HFF-Myc (cell line): ENCODE measurements around the gene DMD.

Source experiments
- DNase-seq: peaks from one replicate; pipeline ENCODE4 v3.0.0-alpha.2; 2011; ENCODE audit warnings: low read depth; ENCODE audit errors: extremely low read depth
- H3K4me3 ChIP-seq: replicated peaks from 2 replicates; pipeline ENCODE4 v1.5.1; 2011; ENCODE audit warnings: low read depth, mild to moderate bottlenecking, control low read depth, low read length
- TF ChIP-seq, protein P1 (sequence below): IDR thresholded peaks from 2 replicates; pipeline ENCODE4 v1.5.1; 2012; ENCODE audit warnings: mild to moderate bottlenecking, low read depth, low read length, control low read depth; ENCODE audit errors: missing control alignments

The DMD gene

GRCh38 chrX:31136144-31136611 is 2075.2 kb downstream of the DMD start:
- DNase-seq, result no peak
- TF ChIP-seq, protein P1, sequence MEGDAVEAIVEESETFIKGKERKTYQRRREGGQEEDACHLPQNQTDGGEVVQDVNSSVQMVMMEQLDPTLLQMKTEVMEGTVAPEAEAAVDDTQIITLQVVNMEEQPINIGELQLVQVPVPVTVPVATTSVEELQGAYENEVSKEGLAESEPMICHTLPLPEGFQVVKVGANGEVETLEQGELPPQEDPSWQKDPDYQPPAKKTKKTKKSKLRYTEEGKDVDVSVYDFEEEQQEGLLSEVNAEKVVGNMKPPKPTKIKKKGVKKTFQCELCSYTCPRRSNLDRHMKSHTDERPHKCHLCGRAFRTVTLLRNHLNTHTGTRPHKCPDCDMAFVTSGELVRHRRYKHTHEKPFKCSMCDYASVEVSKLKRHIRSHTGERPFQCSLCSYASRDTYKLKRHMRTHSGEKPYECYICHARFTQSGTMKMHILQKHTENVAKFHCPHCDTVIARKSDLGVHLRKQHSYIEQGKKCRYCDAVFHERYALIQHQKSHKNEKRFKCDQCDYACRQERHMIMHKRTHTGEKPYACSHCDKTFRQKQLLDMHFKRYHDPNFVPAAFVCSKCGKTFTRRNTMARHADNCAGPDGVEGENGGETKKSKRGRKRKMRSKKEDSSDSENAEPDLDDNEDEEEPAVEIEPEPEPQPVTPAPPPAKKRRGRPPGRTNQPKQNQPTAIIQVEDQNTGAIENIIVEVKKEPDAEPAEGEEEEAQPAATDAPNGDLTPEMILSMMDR, result no peak
- no peak overlapping the region for H3K4me3 ChIP-seq

- no peak for DNase-seq
- no peak overlapping the region for H3K4me3 ChIP-seq
- TF ChIP-seq, protein P1, result no peak
Measured at GRCh38 chrX:31132821-31133241, 2078.5 kb downstream of the DMD start.

GRCh38 chrX:31130457-31131220 is 2080.7 kb downstream of the DMD start:
- H3K4me3 ChIP-seq, result no peak overlapping the region
- TF ChIP-seq, protein P1, result no peak
- peak; percentile 24 for DNase-seq

GRCh38 chrX:31128855-31129254 is 2082.5 kb downstream of the DMD start:
- TF ChIP-seq, protein P1, result no peak
- H3K4me3 ChIP-seq, result no peak overlapping the region
- DNase-seq, result no peak

- TF ChIP-seq, protein P1, result no peak
- no peak for DNase-seq
Measured at GRCh38 chrX:31127716-31128115, 2083.6 kb downstream of the DMD start.

DNA sequence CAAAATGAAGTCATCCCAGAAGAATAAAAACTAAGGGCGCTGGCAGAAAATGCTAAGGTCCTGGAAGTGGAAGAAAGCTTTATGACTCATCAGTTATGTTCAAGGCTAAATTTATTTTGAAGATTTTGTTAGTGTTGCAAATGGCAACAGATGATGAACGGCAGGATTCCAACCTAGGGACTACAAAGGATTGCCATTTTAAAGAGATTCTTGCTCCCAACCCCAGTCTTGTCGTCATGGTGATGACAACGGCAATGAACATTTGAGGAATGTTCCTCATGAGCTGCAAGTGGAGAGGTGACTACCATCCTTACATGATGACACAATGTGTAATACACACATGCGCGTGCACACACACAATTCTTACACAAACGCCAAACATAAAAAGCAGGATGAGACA is 2085.1 kb downstream of the DMD start:
- DNase-seq, result no peak
- TF ChIP-seq, protein P1, result no peak
- no peak overlapping the region for H3K4me3 ChIP-seq

More at GRCh38 chrX:31127716-31128115, 2083.6 kb downstream of the DMD start:
- no peak overlapping the region for H3K4me3 ChIP-seq

DNA sequence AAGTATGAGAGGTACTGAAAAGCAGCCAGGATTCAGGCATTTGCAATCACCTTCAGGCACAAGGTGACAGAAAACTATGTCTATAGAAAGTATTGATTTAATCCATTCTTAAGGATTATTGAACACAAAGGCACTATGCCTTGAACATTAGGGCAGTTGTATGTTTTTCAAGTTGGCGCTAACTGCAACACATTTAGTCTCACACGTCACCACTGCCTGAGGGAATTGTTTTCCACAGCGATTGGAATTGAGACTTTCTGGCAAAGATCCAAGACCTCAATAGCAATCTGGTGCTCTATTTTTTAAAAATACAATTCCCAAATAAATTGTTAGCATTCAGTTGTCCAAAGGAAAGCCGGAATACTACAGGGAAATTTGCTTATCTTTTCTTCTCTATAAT is 2086.8 kb downstream of the DMD start:
- DNase-seq, result no peak
- TF ChIP-seq, protein P1, result no peak
- no peak overlapping the region for H3K4me3 ChIP-seq
